ENCODE results near the gene THAP4.

Gene THAP4

GRCh38 chr2:241555711-241556110, 81.2 kb downstream of the THAP4 start:
- H3K9ac ChIP-seq (ENCODE audit: low read length): no peak overlapping the region
- TF ChIP-seq EZH2phosphoT487 (IDR thresholded peaks at IDR 0.05; ENCODE audit: low read depth): no peak
- TF ChIP-seq CTCF (IDR thresholded peaks at IDR 0.05; ENCODE audit: low read depth, low read length): no peak
- H2AFZ ChIP-seq (ENCODE audit: low read depth, low read length): no peak overlapping the region; the same call in 1 of the 2 replicates
- H3K4me3 ChIP-seq (ENCODE audit: low read length): no peak overlapping the region
- peak overlapping the region; percentile 12; the same call in 1 of the 2 replicates for H3K4me2 ChIP-seq (ENCODE audit: low read length)
- no peak overlapping the region for H3K27ac ChIP-seq (ENCODE audit: low read length)
- H3K4me1 ChIP-seq (ENCODE audit: low read length): no peaks in the 10 kb centered on the region
- H3K9me3 ChIP-seq (ENCODE audit: insufficient read depth, low read length): no peaks in the 10 kb centered on the region
- H3K27me3 ChIP-seq (ENCODE audit: low read depth, low read length): no peaks in the 10 kb centered on the region
- H4K20me1 ChIP-seq (ENCODE audit: insufficient read depth, low read length): no peaks in the 10 kb centered on the region
- no peaks in the 10 kb centered on the region for H3K79me2 ChIP-seq (ENCODE audit: low read length)
- no peaks in the 10 kb centered on the region for H3K36me3 ChIP-seq (replicated peaks; ENCODE audit: low read depth, low read length)

- no peak for TF ChIP-seq CTCF (IDR thresholded peaks at IDR 0.05; ENCODE audit: low read depth, low read length)
- TF ChIP-seq EZH2phosphoT487 (IDR thresholded peaks at IDR 0.05; ENCODE audit: low read depth): no peak
Measured at GRCh38 chr2:241554610-241555322, 82.2 kb downstream of the THAP4 start.

GRCh38 chr2:241553981-241554380, 83.0 kb downstream of the THAP4 start:
- Histone ChIP-seq H3K4me2 (ENCODE audit: low read length) (no peak overlapping the region), H3K9me3 (ENCODE audit: insufficient read depth, low read length) (no peaks in the 10 kb centered on the region), H3K27ac (ENCODE audit: low read length) (no peak overlapping the region)

More at GRCh38 chr2:241554610-241555322, 82.2 kb downstream of the THAP4 start:
- Histone ChIP-seq H3K4me1 (ENCODE audit: low read length) (no peaks in the 10 kb centered on the region), H3K36me3 (replicated peaks; ENCODE audit: low read depth, low read length) (no peaks in the 10 kb centered on the region), H3K27me3 (ENCODE audit: low read depth, low read length) (no peaks in the 10 kb centered on the region), H3K4me2 (ENCODE audit: low read length) (no peak overlapping the region), H4K20me1 (ENCODE audit: insufficient read depth, low read length) (no peaks in the 10 kb centered on the region), H3K9me3 (ENCODE audit: insufficient read depth, low read length) (no peaks in the 10 kb centered on the region), H3K4me3 (ENCODE audit: low read length) (no peak overlapping the region), H2AFZ (ENCODE audit: low read depth, low read length) (no peak overlapping the region), H3K9ac (ENCODE audit: low read length) (no peak overlapping the region), H3K79me2 (ENCODE audit: low read length) (no peaks in the 10 kb centered on the region), H3K27ac (ENCODE audit: low read length) (no peak overlapping the region)

GRCh38 chr2:241553512-241553830, 83.5 kb downstream of the THAP4 start:
- no peak overlapping the region for H3K4me2 ChIP-seq (ENCODE audit: low read length)
- H3K79me2 ChIP-seq (ENCODE audit: low read length): no peaks in the 10 kb centered on the region
- H3K27me3 ChIP-seq (ENCODE audit: low read depth, low read length): no peaks in the 10 kb centered on the region
- no peaks in the 10 kb centered on the region for H3K36me3 ChIP-seq (replicated peaks; ENCODE audit: low read depth, low read length)
- H4K20me1 ChIP-seq (ENCODE audit: insufficient read depth, low read length): no peaks in the 10 kb centered on the region
- no peak for TF ChIP-seq EZH2phosphoT487 (IDR thresholded peaks at IDR 0.05; ENCODE audit: low read depth)
- TF ChIP-seq CTCF (IDR thresholded peaks at IDR 0.05; ENCODE audit: low read depth, low read length): no peak
- no peak overlapping the region for H2AFZ ChIP-seq (ENCODE audit: low read depth, low read length)
- no peak overlapping the region for H3K9ac ChIP-seq (ENCODE audit: low read length)
- no peak overlapping the region for H3K27ac ChIP-seq (ENCODE audit: low read length)
- no peak overlapping the region for H3K4me3 ChIP-seq (ENCODE audit: low read length)
- H3K9me3 ChIP-seq (ENCODE audit: insufficient read depth, low read length): no peaks in the 10 kb centered on the region
- no peaks in the 10 kb centered on the region for H3K4me1 ChIP-seq (ENCODE audit: low read length)

More at GRCh38 chr2:241553981-241554380, 83.0 kb downstream of the THAP4 start:
- Histone ChIP-seq H2AFZ (ENCODE audit: low read depth, low read length) (no peak overlapping the region), H3K9ac (ENCODE audit: low read length) (no peak overlapping the region), H3K4me1 (ENCODE audit: low read length) (no peaks in the 10 kb centered on the region), H4K20me1 (ENCODE audit: insufficient read depth, low read length) (no peaks in the 10 kb centered on the region), H3K79me2 (ENCODE audit: low read length) (no peaks in the 10 kb centered on the region), H3K36me3 (replicated peaks; ENCODE audit: low read depth, low read length) (no peaks in the 10 kb centered on the region), H3K4me3 (ENCODE audit: low read length) (no peak overlapping the region), H3K27me3 (ENCODE audit: low read depth, low read length) (no peaks in the 10 kb centered on the region)
- TF ChIP-seq CTCF (IDR thresholded peaks at IDR 0.05; ENCODE audit: low read depth, low read length) (no peak), EZH2phosphoT487 (IDR thresholded peaks at IDR 0.05; ENCODE audit: low read depth) (no peak)
